SU-DHL-6 (cell line): ENCODE measurements around the gene DMD.

Experiments
- H2AFZ ChIP-seq: fragments of 200-600 bp; sonication (generic); 2 replicates; pipeline ENCODE4 v1.6.1; 2014; ENCODE audit warnings: low read depth, mild to moderate bottlenecking, moderate library complexity, mixed read lengths, antibody characterized with exemption, low read length; ENCODE audit not compliant: severe bottlenecking
- H3F3A ChIP-seq: fragments of 200-600 bp; shearing (Covaris generic); 2 replicates; pipeline ENCODE4 v1.6.0; 2016; ENCODE audit warnings: antibody characterized with exemption, mild to moderate bottlenecking; ENCODE audit not compliant: insufficient read depth
- H3K27ac ChIP-seq: fragments of 200-600 bp; sonication (generic); 2 replicates; pipeline ENCODE4 v1.5.1; 2016; ENCODE audit warnings: low read depth, mild to moderate bottlenecking, low read length, moderate library complexity, mixed read lengths
- H3K27me3 ChIP-seq: fragments of 200-600 bp; sonication (generic), shearing (Covaris generic); 2 replicates; pipeline ENCODE4 v1.6.0; 2014; ENCODE audit warnings: mild to moderate bottlenecking, low read length
- H3K36me3 ChIP-seq: fragments of 200-600 bp; sonication (generic); 2 replicates; pipeline ENCODE4 v1.6.1; 2014; ENCODE audit warnings: mild to moderate bottlenecking, low read length, mixed read lengths
- H3K4me2 ChIP-seq: fragments of 300-600, 200-600 bp; shearing (Covaris generic), sonication (generic); 2 replicates; pipeline ENCODE4 v1.6.0; 2014; ENCODE audit warnings: low read length, low read depth, mild to moderate bottlenecking; ENCODE audit not compliant: poor library complexity, severe bottlenecking
- H3K4me3 ChIP-seq: fragments of 200-600 bp; sonication (generic); 2 replicates; pipeline ENCODE4 v1.5.1; 2014; ENCODE audit warnings: antibody characterized with exemption, low read length, mild to moderate bottlenecking, mixed read lengths; ENCODE audit not compliant: insufficient read depth, poor library complexity, severe bottlenecking
- H3K79me2 ChIP-seq: fragments of 200-600 bp; sonication (generic); 2 replicates; pipeline ENCODE4 v1.6.1; 2014; ENCODE audit warnings: mild to moderate bottlenecking, low read length, moderate library complexity; ENCODE audit not compliant: insufficient read depth
- H3K9ac ChIP-seq: fragments of 200-600 bp; sonication (generic); 2 replicates; pipeline ENCODE4 v1.7.0; 2014; ENCODE audit warnings: mild to moderate bottlenecking, low read length
- H3K9me2 ChIP-seq: fragments of 200-600 bp; sonication (generic); replicated peaks from 2 replicates; pipeline ENCODE4 v1.6.1; 2014; ENCODE audit warnings: low read length; ENCODE audit not compliant: insufficient read depth
- H3K9me3 ChIP-seq: fragments of 200-600 bp; sonication (generic); 2 replicates; pipeline ENCODE4 v1.6.1; 2014; ENCODE audit warnings: low read length, mixed read lengths; ENCODE audit not compliant: insufficient read depth
- H4K20me1 ChIP-seq: fragments of 200-600 bp; sonication (generic); 2 replicates; pipeline ENCODE4 v1.6.1; 2014; ENCODE audit warnings: low read depth, mild to moderate bottlenecking, antibody characterized with exemption, low read length, moderate library complexity, mixed read lengths
- EZH2phosphoT487 ChIP-seq: fragments of 200-600 bp; sonication (generic), shearing (Covaris generic); conservative IDR thresholded peaks from 2 replicates; pipeline ENCODE4 v1.6.1; 2018; ENCODE audit warnings: mild to moderate bottlenecking, antibody characterized with exemption, low read length, moderate library complexity, mixed read lengths
- TF ChIP-seq, protein P1 (sequence below): fragments of 200-600 bp; sonication (generic); IDR thresholded peaks from one replicate; pipeline ENCODE4 v1.5.1; 2017; ENCODE audit warnings: antibody characterized with exemption, mild to moderate bottlenecking, low read length, moderate library complexity; ENCODE audit not compliant: insufficient read depth, poor library complexity, severe bottlenecking

DMD gene

DNA sequence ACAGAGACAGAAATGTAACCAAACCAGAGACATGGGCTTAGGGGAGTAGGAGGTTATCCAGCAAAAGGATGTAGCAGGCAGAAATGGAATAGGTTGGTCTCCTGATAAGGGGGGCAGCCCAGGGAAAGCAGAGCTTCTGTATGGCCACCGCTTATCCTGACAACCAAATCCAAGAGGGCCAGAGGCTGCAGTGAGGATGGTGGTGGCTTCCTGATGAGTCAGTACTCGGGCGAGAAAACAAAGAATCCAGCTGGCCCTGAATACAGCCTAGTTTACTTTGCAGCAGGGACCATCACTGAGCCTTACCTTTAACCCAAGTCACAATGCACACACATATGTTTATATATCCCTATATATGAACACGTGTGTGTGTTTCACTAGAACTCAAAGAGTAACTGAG lies 2009.8 kb downstream of the DMD start:
- TF ChIP-seq EZH2phosphoT487, result no peak
- TF ChIP-seq, protein P1, sequence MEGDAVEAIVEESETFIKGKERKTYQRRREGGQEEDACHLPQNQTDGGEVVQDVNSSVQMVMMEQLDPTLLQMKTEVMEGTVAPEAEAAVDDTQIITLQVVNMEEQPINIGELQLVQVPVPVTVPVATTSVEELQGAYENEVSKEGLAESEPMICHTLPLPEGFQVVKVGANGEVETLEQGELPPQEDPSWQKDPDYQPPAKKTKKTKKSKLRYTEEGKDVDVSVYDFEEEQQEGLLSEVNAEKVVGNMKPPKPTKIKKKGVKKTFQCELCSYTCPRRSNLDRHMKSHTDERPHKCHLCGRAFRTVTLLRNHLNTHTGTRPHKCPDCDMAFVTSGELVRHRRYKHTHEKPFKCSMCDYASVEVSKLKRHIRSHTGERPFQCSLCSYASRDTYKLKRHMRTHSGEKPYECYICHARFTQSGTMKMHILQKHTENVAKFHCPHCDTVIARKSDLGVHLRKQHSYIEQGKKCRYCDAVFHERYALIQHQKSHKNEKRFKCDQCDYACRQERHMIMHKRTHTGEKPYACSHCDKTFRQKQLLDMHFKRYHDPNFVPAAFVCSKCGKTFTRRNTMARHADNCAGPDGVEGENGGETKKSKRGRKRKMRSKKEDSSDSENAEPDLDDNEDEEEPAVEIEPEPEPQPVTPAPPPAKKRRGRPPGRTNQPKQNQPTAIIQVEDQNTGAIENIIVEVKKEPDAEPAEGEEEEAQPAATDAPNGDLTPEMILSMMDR, result no peak
- no peak overlapping the region for H3K4me3 ChIP-seq
- no peaks in the 10 kb centered on the region for H3F3A ChIP-seq
- no peak overlapping the region for H2AFZ ChIP-seq
- H3K27ac ChIP-seq, result no peak overlapping the region
- no peaks in the 10 kb centered on the region for H3K27me3 ChIP-seq
- H4K20me1 ChIP-seq, result no peaks in the 10 kb centered on the region
- H3K9me2 ChIP-seq, result no peaks in the 10 kb centered on the region
- peaks cover 10% of the 10 kb centered on the region; the same call in 1 of the 2 replicates for H3K36me3 ChIP-seq
- no peak overlapping the region for H3K4me2 ChIP-seq
- H3K9me3 ChIP-seq, result no peaks in the 10 kb centered on the region
- no peaks in the 10 kb centered on the region for H3K79me2 ChIP-seq
- H3K9ac ChIP-seq, result no peak overlapping the region

DNA sequence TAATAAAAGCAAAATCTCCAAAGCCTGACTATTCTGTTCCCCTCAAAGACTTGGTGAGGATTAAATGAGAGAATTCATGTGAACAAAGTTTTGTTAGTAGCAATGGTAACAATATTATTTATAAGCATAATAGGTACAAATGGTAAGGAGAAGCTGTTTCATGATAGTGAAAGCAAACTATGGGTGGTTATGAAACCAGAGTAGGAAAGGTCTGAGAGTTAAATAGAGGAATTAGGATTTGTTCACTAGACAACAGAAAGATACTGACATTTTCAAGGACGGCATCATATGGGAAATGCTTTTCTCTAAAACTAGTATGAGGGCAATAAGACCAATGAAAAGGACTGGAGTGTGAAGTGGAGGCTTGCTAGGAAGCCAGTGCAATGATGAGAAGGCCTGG lies 2010.9 kb downstream of the DMD start:
- no peak overlapping the region for H3K9ac ChIP-seq
- peaks cover 6% of the 10 kb centered on the region; the same call in 1 of the 2 replicates for H3K36me3 ChIP-seq
- no peaks in the 10 kb centered on the region for H3K27me3 ChIP-seq
- H2AFZ ChIP-seq, result no peak overlapping the region
- H3K79me2 ChIP-seq, result no peaks in the 10 kb centered on the region
- no peaks in the 10 kb centered on the region for H3K9me2 ChIP-seq
- H3F3A ChIP-seq, result no peaks in the 10 kb centered on the region
- no peak overlapping the region for H3K4me3 ChIP-seq
- TF ChIP-seq EZH2phosphoT487, result no peak
- TF ChIP-seq, protein P1, result no peak
- H3K27ac ChIP-seq, result no peak overlapping the region
- H3K9me3 ChIP-seq, result no peaks in the 10 kb centered on the region
- no peak overlapping the region for H3K4me2 ChIP-seq
- no peaks in the 10 kb centered on the region for H4K20me1 ChIP-seq

DNA sequence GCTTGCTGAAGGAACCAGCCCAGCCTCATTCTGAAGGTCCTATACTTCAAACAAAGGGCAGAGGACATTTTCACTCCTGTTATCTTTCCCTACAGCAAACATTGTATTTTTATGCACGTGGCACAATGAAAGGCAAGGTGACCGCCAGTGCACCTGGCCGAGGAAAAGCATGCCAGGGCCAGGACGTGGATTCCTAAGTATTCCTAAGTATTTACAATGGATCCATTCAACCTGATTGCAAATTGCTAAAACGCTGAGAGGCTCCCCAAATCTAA lies 2011.6 kb downstream of the DMD start:
- no peaks in the 10 kb centered on the region for H3K79me2 ChIP-seq
- no peak overlapping the region for H3K4me2 ChIP-seq
- H3K9ac ChIP-seq, result no peak overlapping the region
- H4K20me1 ChIP-seq, result no peaks in the 10 kb centered on the region
- no peaks in the 10 kb centered on the region for H3K9me3 ChIP-seq
- no peak overlapping the region for H3K4me3 ChIP-seq
- H3K36me3 ChIP-seq, result peaks cover 6% of the 10 kb centered on the region; the same call in 1 of the 2 replicates
- TF ChIP-seq, protein P1, result no peak
- TF ChIP-seq EZH2phosphoT487, result no peak
- H3K27ac ChIP-seq, result no peak overlapping the region
- H3K9me2 ChIP-seq, result no peaks in the 10 kb centered on the region
- no peaks in the 10 kb centered on the region for H3F3A ChIP-seq
- no peak overlapping the region for H2AFZ ChIP-seq
- H3K27me3 ChIP-seq, result no peaks in the 10 kb centered on the region
